GM23338 (cell line): ENCODE measurements around the gene GRID1. TPM values are rescaled to one million over a fixed set of nuclear protein-coding genes. Genes with fewer than 3 reads are reported as not detected.

Experiments
- ATAC-seq: fragments of 200-7000 bp; cut with Tn5 transposase; 3 replicates; pipeline ENCODE4 v1.9.1; 2020
- DNase-seq: peaks from one replicate; pipeline ENCODE4 v3.0.0-alpha.2; 2015; ENCODE audit warnings: low spot score
- H2AFZ ChIP-seq: fragments of 200-600 bp; sonication (generic); 2 replicates; pipeline ENCODE4 v1.8.0; 2016; ENCODE audit warnings: antibody characterized with exemption, mild to moderate bottlenecking, moderate library complexity
- H3F3A ChIP-seq: fragments of 200-600 bp; sonication (generic); replicated peaks from 2 replicates; pipeline ENCODE4 v1.8.0; 2017; ENCODE audit warnings: antibody characterized with exemption, mixed run types, low read depth
- H3K27ac ChIP-seq: fragments of 200-600 bp; sonication (generic); 2 replicates; pipeline ENCODE4 v1.6.1; 2016; ENCODE audit warnings: low read depth
- H3K27me3 ChIP-seq: fragments of 200-600 bp; sonication (generic); 2 replicates; pipeline ENCODE4 v1.8.0; 2016; ENCODE audit warnings: mild to moderate bottlenecking, mixed run types, moderate library complexity; ENCODE audit not compliant: insufficient read depth
- H3K36me3 ChIP-seq: fragments of 200-600 bp; sonication (generic); 2 replicates; pipeline ENCODE4 v1.8.0; 2016; ENCODE audit warnings: mild to moderate bottlenecking; ENCODE audit not compliant: insufficient read depth
- H3K4me1 ChIP-seq: fragments of 200-600 bp; sonication (generic); 2 replicates; pipeline ENCODE4 v1.8.0; 2016; ENCODE audit warnings: mild to moderate bottlenecking, moderate library complexity; ENCODE audit not compliant: insufficient read depth
- H3K4me2 ChIP-seq: fragments of 200-600 bp; sonication (generic); 2 replicates; pipeline ENCODE4 v1.7.1; 2017; ENCODE audit warnings: mixed run types
- H3K4me3 ChIP-seq: fragments of 200-600 bp; sonication (generic); 2 replicates; pipeline ENCODE4 v1.6.1; 2016; ENCODE audit warnings: mixed run types
- H3K79me2 ChIP-seq: fragments of 200-600 bp; sonication (generic); replicated peaks from 2 replicates; pipeline ENCODE4 v1.8.0; 2017; ENCODE audit warnings: mild to moderate bottlenecking; ENCODE audit not compliant: insufficient read depth
- H3K9me2 ChIP-seq: fragments of 200-600 bp; sonication (generic); 2 replicates; pipeline ENCODE4 v1.8.0; 2017; ENCODE audit not compliant: insufficient read depth
- H4K20me1 ChIP-seq: fragments of 200-600 bp; sonication (generic); replicated peaks from 2 replicates; pipeline ENCODE4 v1.8.0; 2017; ENCODE audit warnings: mild to moderate bottlenecking; ENCODE audit not compliant: insufficient read depth
- H3K27ac Mint-ChIP-seq: 2 replicates; pipeline ENCODE4 v1.8.0; 2020; ENCODE audit warnings: inconsistent platforms, mild to moderate bottlenecking, moderate library complexity, mixed read lengths
- H3K27me3 Mint-ChIP-seq: 3 replicates; pipeline ENCODE4 v1.8.0; 2022; ENCODE audit warnings: low read depth, mild to moderate bottlenecking, moderate library complexity, mixed read lengths, inconsistent platforms; ENCODE audit not compliant: insufficient read depth, poor library complexity
- H3K36me3 Mint-ChIP-seq: 3 replicates; pipeline ENCODE4 v1.8.0; 2021; ENCODE audit warnings: low read depth, mild to moderate bottlenecking, inconsistent platforms, moderate library complexity, mixed read lengths
- H3K4me1 Mint-ChIP-seq: 3 replicates; pipeline ENCODE4 v1.8.0; 2020; ENCODE audit warnings: mild to moderate bottlenecking, inconsistent platforms, mixed read lengths
- H3K4me3 Mint-ChIP-seq: 3 replicates; pipeline ENCODE4 v1.8.0; 2021; ENCODE audit warnings: moderate library complexity, mild to moderate bottlenecking, inconsistent platforms, mixed read lengths
- H3K9me3 Mint-ChIP-seq: 3 replicates; pipeline ENCODE4 v1.8.0; 2020; ENCODE audit warnings: moderate library complexity, mild to moderate bottlenecking, inconsistent platforms, mixed read lengths
- CREB1 ChIP-seq: fragments of 250-450 bp; sonication (Bioruptor Pico); IDR thresholded peaks from 2 replicates; pipeline ENCODE4 v1.5.0; 2020; ENCODE audit warnings: low read depth, mild to moderate bottlenecking, moderate library complexity
- JUNB ChIP-seq: IDR thresholded peaks from one replicate; pipeline ENCODE4 v1.6.1; 2016; ENCODE audit warnings: antibody characterized with exemption; ENCODE audit not compliant: unreplicated experiment
- NANOG ChIP-seq: IDR thresholded peaks from 2 replicates; pipeline ENCODE4 v1.6.1; 2016; ENCODE audit warnings: antibody characterized with exemption, borderline replicate concordance
- STAT1 ChIP-seq: IDR thresholded peaks from one replicate; pipeline ENCODE4 v1.6.1; 2016; ENCODE audit warnings: antibody characterized with exemption; ENCODE audit not compliant: unreplicated experiment
- ZNF114 ChIP-seq: fragments of 250-450 bp; sonication (Bioruptor Pico); IDR thresholded peaks from 2 replicates; pipeline ENCODE4 v1.5.0; 2020; ENCODE audit warnings: mild to moderate bottlenecking, moderate library complexity
- ZNF331 ChIP-seq: fragments of 250-450 bp; sonication (Bioruptor Pico); IDR thresholded peaks from 2 replicates; pipeline ENCODE4 v1.5.0; 2020; ENCODE audit warnings: low read depth, mild to moderate bottlenecking, moderate library complexity
- polyA plus RNA-seq: library from polyadenylated mRNA; unstranded; fragments of >200 nt; fragmentation: Nextera tagmentation; extraction: Ambion mirVana; gene quantifications from 2 replicates; pipeline ENCODE4 v1.2.1, GENCODE V29; 2016
- total RNA-seq: library from RNA; depleted of rRNA; stranded (reverse); fragments of >200 nt; shearing (Covaris generic); gene quantifications from 2 replicates; pipeline ENCODE4 v1.2.3, GENCODE V29; 2014
- TF ChIP-seq, protein P1 (sequence below): IDR thresholded peaks from 2 replicates; pipeline ENCODE4 v1.6.1; 2016; ENCODE audit warnings: antibody characterized with exemption
- TF ChIP-seq, protein P2 (sequence below), 2 experiments: fragments of 200-600 bp in 1 of 2; sonication (generic) in 1 of 2; conservative IDR thresholded peaks; 2 replicates each; pipeline versions ENCODE4 v1.5.1 to v1.6.1; 2016 to 2017; ENCODE audit warnings: antibody characterized with exemption in 2 of 2, low read depth in 2 of 2, mild to moderate bottlenecking in 2 of 2, moderate library complexity in 1 of 2
- TF ChIP-seq, protein P3 (sequence below): IDR thresholded peaks from one replicate; pipeline ENCODE4 v1.6.1; 2018; ENCODE audit warnings: antibody characterized with exemption; ENCODE audit not compliant: unreplicated experiment

Gene GRID1
- total and polyA plus RNA-seq, 2 experiments from 2014 or later, result 0.14 to 0.15 TPM

DNA sequence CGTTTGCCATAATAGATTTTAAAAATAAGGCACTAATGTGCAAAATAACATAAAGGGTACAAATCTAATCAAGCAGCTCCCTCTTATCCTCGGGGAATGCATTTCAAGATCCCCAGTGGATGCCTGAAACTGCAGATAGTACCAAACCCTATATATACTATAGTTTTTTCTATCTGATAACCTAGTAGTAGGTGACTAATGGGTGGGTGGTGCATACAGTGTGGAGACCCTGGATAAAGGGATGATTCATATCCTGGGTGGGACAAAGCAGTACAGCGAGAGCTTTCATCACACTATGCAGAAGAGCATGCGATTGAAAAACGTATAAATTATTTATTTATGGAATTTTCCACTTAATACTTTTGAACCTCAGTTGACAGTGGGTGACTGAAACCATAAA is 464.5 kb downstream of the GRID1 start:
- DNase-seq (no peak), ATAC-seq (no peak)
- no peak overlapping the region for H3K27ac ChIP-seq
- H3K4me3 Mint-ChIP-seq, result no peak overlapping the region
- H2AFZ ChIP-seq, result no peak overlapping the region
- H3K4me3 ChIP-seq, result no peak overlapping the region
- peaks cover 1% of the 10 kb centered on the region for H3K27me3 Mint-ChIP-seq
- H3K79me2 ChIP-seq, result no peaks in the 10 kb centered on the region
- no peak overlapping the region for H3K27ac Mint-ChIP-seq
- no peaks in the 10 kb centered on the region for H3K4me1 ChIP-seq
- TF ChIP-seq JUNB, result no peak
- TF ChIP-seq, protein P1, sequence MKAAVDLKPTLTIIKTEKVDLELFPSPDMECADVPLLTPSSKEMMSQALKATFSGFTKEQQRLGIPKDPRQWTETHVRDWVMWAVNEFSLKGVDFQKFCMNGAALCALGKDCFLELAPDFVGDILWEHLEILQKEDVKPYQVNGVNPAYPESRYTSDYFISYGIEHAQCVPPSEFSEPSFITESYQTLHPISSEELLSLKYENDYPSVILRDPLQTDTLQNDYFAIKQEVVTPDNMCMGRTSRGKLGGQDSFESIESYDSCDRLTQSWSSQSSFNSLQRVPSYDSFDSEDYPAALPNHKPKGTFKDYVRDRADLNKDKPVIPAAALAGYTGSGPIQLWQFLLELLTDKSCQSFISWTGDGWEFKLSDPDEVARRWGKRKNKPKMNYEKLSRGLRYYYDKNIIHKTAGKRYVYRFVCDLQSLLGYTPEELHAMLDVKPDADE, result no peak
- TF ChIP-seq, protein P2, sequence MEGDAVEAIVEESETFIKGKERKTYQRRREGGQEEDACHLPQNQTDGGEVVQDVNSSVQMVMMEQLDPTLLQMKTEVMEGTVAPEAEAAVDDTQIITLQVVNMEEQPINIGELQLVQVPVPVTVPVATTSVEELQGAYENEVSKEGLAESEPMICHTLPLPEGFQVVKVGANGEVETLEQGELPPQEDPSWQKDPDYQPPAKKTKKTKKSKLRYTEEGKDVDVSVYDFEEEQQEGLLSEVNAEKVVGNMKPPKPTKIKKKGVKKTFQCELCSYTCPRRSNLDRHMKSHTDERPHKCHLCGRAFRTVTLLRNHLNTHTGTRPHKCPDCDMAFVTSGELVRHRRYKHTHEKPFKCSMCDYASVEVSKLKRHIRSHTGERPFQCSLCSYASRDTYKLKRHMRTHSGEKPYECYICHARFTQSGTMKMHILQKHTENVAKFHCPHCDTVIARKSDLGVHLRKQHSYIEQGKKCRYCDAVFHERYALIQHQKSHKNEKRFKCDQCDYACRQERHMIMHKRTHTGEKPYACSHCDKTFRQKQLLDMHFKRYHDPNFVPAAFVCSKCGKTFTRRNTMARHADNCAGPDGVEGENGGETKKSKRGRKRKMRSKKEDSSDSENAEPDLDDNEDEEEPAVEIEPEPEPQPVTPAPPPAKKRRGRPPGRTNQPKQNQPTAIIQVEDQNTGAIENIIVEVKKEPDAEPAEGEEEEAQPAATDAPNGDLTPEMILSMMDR (conservative IDR thresholded peaks at IDR 0.05; ENCODE audit: low read depth in 2 of 2), result no peak
- no peak for TF ChIP-seq STAT1
- no peak for TF ChIP-seq CREB1 (CRISPR knock-in tag)
- TF ChIP-seq, protein P3, sequence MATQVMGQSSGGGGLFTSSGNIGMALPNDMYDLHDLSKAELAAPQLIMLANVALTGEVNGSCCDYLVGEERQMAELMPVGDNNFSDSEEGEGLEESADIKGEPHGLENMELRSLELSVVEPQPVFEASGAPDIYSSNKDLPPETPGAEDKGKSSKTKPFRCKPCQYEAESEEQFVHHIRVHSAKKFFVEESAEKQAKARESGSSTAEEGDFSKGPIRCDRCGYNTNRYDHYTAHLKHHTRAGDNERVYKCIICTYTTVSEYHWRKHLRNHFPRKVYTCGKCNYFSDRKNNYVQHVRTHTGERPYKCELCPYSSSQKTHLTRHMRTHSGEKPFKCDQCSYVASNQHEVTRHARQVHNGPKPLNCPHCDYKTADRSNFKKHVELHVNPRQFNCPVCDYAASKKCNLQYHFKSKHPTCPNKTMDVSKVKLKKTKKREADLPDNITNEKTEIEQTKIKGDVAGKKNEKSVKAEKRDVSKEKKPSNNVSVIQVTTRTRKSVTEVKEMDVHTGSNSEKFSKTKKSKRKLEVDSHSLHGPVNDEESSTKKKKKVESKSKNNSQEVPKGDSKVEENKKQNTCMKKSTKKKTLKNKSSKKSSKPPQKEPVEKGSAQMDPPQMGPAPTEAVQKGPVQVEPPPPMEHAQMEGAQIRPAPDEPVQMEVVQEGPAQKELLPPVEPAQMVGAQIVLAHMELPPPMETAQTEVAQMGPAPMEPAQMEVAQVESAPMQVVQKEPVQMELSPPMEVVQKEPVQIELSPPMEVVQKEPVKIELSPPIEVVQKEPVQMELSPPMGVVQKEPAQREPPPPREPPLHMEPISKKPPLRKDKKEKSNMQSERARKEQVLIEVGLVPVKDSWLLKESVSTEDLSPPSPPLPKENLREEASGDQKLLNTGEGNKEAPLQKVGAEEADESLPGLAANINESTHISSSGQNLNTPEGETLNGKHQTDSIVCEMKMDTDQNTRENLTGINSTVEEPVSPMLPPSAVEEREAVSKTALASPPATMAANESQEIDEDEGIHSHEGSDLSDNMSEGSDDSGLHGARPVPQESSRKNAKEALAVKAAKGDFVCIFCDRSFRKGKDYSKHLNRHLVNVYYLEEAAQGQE, result no peak
- no peak for TF ChIP-seq ZNF331
- H3K27me3 ChIP-seq, result no peaks in the 10 kb centered on the region
- H3K36me3 ChIP-seq, result no peaks in the 10 kb centered on the region
- no peaks in the 10 kb centered on the region for H3K4me1 Mint-ChIP-seq
- H4K20me1 ChIP-seq, result no peaks in the 10 kb centered on the region
- H3K4me2 ChIP-seq, result no peak overlapping the region
- H3K9me2 ChIP-seq, result no peaks in the 10 kb centered on the region
- H3F3A ChIP-seq, result no peaks in the 10 kb centered on the region
- no peaks in the 10 kb centered on the region for H3K36me3 Mint-ChIP-seq
- peaks cover 31% of the 10 kb centered on the region for H3K9me3 Mint-ChIP-seq

DNA sequence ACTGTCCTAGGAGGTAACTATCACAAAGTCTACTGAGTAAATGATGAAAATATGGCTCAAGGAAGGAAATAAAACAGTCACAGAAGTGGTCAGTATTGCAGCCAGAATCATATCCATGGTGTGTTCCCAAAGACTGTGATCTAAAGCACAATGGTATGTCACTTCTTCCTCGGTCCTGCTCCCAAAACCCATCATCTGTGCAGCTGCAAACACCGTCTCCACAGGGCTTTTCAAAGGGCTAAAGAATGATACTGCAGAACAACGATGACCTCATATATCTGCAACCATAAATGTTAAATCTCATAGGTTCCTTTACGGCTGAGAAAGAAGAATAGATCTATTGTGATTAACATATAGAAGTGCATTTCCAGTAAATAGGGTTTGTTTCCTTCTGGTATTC is 465.0 kb downstream of the GRID1 start:
- Histone ChIP-seq H2AFZ (no peak overlapping the region), H3K4me3 (no peak overlapping the region), H3F3A (no peaks in the 10 kb centered on the region), H3K79me2 (no peaks in the 10 kb centered on the region), H3K27ac (no peak overlapping the region), H3K36me3 (no peaks in the 10 kb centered on the region), H3K27me3 (no peaks in the 10 kb centered on the region), H3K4me1 (no peaks in the 10 kb centered on the region), H4K20me1 (no peaks in the 10 kb centered on the region), H3K9me2 (no peaks in the 10 kb centered on the region), H3K4me2 (no peak overlapping the region)
- TF ChIP-seq CREB1 (CRISPR knock-in tag) (no peak), ZNF114 (CRISPR knock-in tag) (no peak), NANOG (no peak), ZNF331 (no peak)
- Mint-ChIP-seq H3K4me1 (no peaks in the 10 kb centered on the region), H3K27ac (no peak overlapping the region), H3K4me3 (no peak overlapping the region), H3K9me3 (peaks cover 29% of the 10 kb centered on the region), H3K36me3 (no peaks in the 10 kb centered on the region), H3K27me3 (peaks cover 1% of the 10 kb centered on the region)
- DNase-seq (no peak), ATAC-seq (no peak)
